GM18870 (cell line): Measurements from ENCODE around the gene INSR.
"Not testable (repeated sequence)": the region's sequence is repeated elsewhere in the genome, so short reads cannot be mapped to it uniquely, and the experiment has no call there.

Source experiments
- ATAC-seq: cut with Tn5 transposase; IDR thresholded peaks from one replicate; pipeline ENCODE4 v1.9.1; 2021; ENCODE audit warnings: moderate library complexity; ENCODE audit not compliant: unreplicated experiment

Gene INSR

DNA sequence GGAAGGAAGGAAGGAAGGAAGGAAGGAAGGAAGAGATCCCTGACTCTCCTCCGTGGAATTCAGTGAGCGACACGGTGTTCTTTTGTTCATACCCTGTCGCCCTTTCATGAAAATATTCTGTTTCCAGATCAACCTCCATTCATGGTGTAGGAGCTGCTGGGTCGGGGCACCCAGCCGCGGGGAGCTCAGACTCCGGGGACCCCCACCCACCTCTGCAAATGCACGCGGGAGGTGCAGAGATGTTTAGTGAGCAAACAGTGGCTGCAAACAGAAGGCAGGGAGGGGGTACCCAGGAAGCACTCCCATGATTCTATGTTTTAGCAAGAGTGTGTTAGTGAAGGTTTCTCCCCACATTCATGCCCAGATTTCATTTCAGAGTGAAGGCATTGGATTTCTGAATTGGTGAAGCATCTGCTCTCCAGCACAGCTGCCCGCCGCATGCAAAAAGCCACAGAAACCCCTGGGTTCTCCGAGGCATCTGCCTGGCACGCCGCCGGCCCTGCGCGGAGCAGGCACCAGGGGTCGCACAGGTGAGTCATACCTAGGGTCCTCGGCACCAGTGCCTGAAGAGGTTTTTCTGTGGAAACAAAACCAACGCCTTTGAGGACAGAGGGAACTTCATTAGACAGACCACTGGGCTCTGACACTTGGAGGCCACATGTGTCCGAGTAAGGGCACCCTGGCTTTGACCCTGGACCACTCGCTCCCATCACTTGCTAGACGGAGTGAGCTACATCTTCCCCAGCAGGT, 144.1 kb downstream of the INSR start:
- ATAC-seq, result no peak

- ATAC-seq, result not testable (repeated sequence)
Measured at GRCh38 chr19:7147119-7147675, 147.0 kb downstream of the INSR start.

DNA sequence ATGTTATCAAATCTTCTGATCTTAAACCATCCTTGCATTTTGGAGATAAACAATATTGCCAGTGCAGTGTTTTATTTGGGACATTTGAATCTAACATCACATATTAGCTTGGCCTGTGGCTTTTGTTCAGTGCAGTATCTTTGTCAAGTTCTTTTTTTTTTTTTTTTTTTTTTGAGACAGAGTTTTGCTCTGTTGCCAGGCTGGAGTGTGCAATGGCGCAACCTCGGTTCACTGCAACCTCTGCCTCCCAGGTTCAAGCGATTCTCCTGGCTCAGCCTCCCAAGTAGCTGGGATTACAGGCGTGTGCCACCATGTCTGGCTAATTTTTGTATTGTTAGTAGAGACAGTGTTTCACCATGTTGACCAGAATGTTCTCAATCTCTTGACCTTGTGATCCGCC, 148.1 kb downstream of the INSR start:
- not testable (repeated sequence) for ATAC-seq

DNA sequence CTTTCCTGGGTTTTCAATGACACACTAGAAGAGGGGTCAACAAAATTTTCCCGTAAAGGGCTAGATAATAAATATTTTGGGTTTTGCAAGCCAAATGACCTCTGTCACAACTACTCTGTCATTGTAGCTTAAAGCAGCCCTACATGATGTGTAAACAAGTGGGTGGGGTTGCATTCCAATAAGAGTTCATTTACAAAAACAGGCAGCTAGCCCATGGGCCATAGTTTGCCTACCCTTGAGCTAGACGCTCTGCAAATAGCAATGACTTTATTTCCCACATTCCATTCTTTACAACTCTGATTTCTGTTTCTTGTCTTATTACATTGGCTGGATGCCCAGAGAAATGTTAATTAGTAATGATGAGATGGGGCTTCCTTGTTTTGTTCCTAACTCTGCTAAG, 148.7 kb downstream of the INSR start:
- ATAC-seq, result no peak

GRCh38 chr19:7142771-7143170, 151.4 kb downstream of the INSR start:
- no peak for ATAC-seq

- ATAC-seq, result no peak
Measured at GRCh38 chr19:7140137-7140536, 154.1 kb downstream of the INSR start.

DNA sequence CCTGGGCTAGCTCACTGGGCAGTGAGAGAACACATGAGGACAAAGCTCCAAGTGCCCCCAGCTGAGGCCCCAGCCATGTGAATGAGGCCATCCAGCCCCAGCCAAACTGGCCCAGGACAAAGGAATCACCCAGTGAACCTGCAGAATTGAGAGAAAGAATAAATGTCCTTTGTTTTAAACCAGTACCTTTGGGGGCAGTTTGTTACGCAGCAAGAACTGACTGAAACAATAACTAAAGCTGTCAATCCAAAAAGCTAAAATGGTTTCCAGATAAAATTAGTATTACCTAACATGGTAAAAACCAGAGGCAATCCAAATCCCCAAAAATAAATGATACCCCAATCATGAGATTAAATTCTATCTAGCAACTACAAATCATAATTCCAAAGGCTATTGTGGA, 155.1 kb downstream of the INSR start:
- ATAC-seq, result no peak

GRCh38 chr19:7138402-7138801, 155.8 kb downstream of the INSR start:
- no peak for ATAC-seq

GRCh38 chr19:7137120-7137519, 157.1 kb downstream of the INSR start:
- no peak for ATAC-seq

DNA sequence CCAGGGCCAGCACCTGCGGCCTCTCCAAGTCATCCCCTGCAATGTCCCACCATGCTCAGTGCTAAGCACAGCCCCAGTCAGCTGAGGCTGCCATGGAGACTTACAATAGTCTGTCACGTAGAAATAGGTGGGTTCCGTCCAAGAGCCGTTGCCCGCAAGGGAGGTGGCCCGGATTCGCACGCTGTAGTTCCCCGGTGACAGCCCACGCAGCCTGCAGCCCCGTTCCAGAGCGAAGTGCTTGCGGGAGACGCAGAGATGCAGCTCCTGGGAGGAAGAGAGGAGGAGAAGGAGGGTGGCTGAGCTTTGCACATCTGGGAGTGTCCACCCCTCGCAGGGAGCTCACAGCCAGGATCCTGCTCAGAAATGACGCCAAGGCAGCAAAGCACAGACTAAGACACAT, 162.2 kb downstream of the INSR start:
- no peak for ATAC-seq

GRCh38 chr19:7130043-7130442, 164.2 kb downstream of the INSR start:
- no peak for ATAC-seq

- no peak for ATAC-seq
Measured at GRCh38 chr19:7126132-7126531, 168.1 kb downstream of the INSR start.

GRCh38 chr19:7125221-7125620, 169.0 kb downstream of the INSR start:
- ATAC-seq, result no peak

DNA sequence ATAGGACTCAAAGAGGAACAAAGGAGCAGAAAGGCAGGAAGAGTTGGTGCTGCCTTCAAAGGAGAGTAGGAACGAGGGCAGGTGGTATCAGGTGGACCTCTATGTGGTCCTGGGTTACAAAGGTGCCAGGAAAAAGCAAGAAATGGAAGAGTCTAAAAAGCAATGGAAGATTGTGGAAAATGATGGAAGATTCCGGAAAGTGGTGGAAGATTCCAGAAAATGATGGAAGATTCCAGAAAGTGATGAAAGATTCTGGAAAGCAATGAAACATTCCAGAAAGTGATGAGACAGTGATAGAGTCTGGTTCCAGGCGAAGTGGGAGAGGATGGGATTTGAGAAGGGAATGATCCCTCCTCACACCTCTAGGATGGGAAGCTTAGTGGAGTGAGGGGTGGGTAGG, 169.4 kb downstream of the INSR start:
- ATAC-seq, result no peak

GRCh38 chr19:7122701-7123100, 171.5 kb downstream of the INSR start:
- no peak for ATAC-seq

- ATAC-seq, result no peak
Measured at GRCh38 chr19:7120499-7120898, 173.7 kb downstream of the INSR start.

GRCh38 chr19:7119582-7119981, 174.6 kb downstream of the INSR start:
- ATAC-seq, result no peak

DNA sequence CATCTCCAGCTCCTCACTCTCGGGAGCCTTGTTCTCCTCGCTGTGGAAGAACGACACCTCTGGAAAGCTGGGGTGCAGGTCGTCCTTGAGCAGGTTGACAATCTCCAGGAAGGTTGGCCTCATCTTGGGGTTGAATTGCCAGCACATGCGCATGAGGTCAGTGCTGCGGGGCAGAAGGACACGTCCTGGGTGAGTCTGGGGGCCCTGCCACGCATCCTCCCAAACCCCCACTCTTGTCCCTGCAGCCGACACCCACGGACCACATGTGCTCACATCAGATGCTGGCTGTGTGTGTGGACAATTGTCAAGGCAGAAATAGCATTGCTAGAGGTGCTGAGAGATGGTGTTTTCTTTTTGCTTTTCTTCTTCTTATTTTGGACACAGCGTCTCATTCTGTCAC, 177.0 kb downstream of the INSR start:
- no peak for ATAC-seq

GRCh38 chr19:7115721-7116120, 178.5 kb downstream of the INSR start:
- ATAC-seq, result no peak

DNA sequence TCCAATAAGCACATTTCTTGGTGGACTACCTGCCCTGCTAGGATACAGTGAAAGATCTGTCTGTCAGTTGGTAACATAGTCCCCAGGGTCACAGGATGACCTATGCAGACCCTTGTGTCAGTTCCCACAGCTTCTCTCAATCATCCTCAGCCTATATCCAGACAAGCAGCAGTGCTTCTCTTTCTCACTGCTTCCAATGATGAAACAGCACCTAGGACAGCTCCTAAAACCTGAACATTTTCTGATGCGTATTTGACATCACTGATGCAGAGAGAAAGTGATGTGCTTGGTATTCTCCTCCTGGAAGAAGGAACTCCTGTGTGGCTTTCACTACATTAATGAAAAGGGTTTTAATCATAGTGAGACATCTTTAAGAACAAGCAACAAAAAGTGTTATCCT, 181.0 kb downstream of the INSR start:
- no peak for ATAC-seq

DNA sequence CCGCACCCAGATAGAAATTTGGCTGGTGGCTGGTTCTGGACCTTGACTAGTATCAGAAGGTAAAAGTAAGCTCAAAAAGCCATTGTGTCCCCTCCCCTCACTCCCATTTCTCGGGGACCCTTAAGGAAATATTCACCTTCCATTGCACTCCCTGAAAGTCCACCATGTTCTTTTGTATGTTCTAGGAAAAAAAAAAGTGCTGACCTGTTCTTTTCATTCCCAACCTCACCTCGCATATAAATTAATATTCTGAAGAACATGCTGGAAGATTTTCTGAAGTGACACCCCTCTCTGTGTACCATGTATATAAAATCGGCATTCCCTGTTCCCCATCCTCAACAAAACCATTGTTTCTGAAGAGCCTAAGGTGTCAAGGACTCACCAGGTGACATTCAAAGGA, 181.5 kb downstream of the INSR start:
- ATAC-seq, result no peak

DNA sequence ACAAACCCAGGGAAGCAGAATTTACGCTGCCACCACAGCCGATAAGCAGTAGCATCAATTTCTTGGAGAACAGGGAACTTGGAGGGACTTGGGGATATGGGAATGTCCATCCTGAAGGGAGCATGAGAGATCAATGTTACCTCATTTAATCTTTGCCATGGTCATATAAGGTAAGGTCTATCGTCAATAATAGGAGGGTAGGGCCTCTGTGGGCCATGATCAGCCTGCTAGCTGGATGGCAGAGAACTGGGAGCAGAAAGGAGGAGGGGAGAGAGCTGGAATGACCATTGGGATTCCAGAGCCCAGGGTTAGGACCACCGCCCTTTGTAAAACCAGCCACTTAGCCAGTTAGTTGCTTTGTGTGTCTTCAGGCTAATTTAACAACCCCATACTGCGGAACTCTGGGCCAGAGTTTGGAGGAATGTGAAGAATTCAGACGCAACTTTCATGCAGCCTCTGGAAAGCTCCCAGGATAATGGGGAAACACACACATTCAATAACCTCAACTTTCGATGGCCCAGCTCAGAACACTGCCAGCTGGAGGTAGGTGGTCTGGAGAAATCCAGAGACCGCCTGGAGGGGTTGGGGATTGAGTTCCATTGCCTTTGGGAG, 184.4 kb downstream of the INSR start:
- ATAC-seq, result no peak
